SK-N-SH (cell line): ENCODE data around the gene ELF3. TPM values are rescaled to one million over a fixed set of nuclear protein-coding genes. Genes with fewer than 3 reads are reported as not detected.

Source experiments
- CTCF ChIA-PET: fragments of 300-600, 350-600 bp; formaldehyde crosslinking; extraction: SDS; loops from one replicate; lab custom pipeline; 2021; lab: Yijun Ruan, JAX
- POLR2A ChIA-PET: fragments of 350-600 bp; sonication (Branson Sonifier 250); formaldehyde crosslinking; extraction: SDS; loops from one replicate; lab custom pipeline; 2020; ENCODE audit warnings: antibody characterized with exemption, inconsistent platforms; lab: Yijun Ruan, JAX
- DNase-seq: peaks from one replicate; pipeline ENCODE4 v3.0.0; 2012
- H2AFZ ChIP-seq: fragments of 200-600 bp; sonication (generic); 2 replicates; pipeline ENCODE4 v1.8.1; 2016; ENCODE audit warnings: antibody characterized with exemption, mild to moderate bottlenecking, low read depth
- H3F3A ChIP-seq: fragments of 200-600 bp; sonication (generic); replicated peaks from 2 replicates; pipeline ENCODE3; 2016; ENCODE audit warnings: antibody characterized with exemption, mild to moderate bottlenecking; ENCODE audit not compliant: insufficient read depth
- H3K27ac ChIP-seq, 2 experiments: fragments of 200-500 bp in 1 of 2; fragments of 200-600 bp in 1 of 2; sonication (Bioruptor generic) in 1 of 2; sonication (generic), shearing (Covaris generic) in 1 of 2; 2 replicates each; pipeline versions ENCODE4 v1.5.1 to v1.6.1; 2014 to 2016; ENCODE audit warnings: low read depth in 2 of 2, inconsistent platforms in 1 of 2, low read length in 1 of 2, mild to moderate bottlenecking in 1 of 2, mixed read lengths in 1 of 2
- H3K27me3 ChIP-seq: fragments of 200-600 bp; sonication (generic), shearing (Covaris generic); 2 replicates; pipeline ENCODE4 v1.6.1; 2016; ENCODE audit warnings: mixed run types; ENCODE audit not compliant: insufficient read depth
- H3K36me3 ChIP-seq, 2 experiments: fragments of 200-500 bp in 1 of 2; fragments of 200-600 bp in 1 of 2; sonication (Bioruptor generic) in 1 of 2; sonication (generic) in 1 of 2; replicated peaks in 1 of 2; 2 replicates each; pipeline versions ENCODE3 to v1.5.1; 2014 to 2016; ENCODE audit warnings: low read length in 1 of 2, mild to moderate bottlenecking in 1 of 2; ENCODE audit not compliant: insufficient read depth in 2 of 2, control insufficient read depth in 1 of 2
- H3K4me1 ChIP-seq, 2 experiments: fragments of 200-500 bp in 1 of 2; fragments of 200-600 bp in 1 of 2; sonication (Bioruptor generic) in 1 of 2; sonication (generic), shearing (Covaris generic) in 1 of 2; 2 replicates each; pipeline versions ENCODE4 v1.5.1 to v1.6.1; 2014 to 2016; ENCODE audit warnings: low read depth in 1 of 2, low read length in 1 of 2, mixed run types in 1 of 2; ENCODE audit not compliant: insufficient read depth in 2 of 2, control insufficient read depth in 1 of 2
- H3K4me2 ChIP-seq: fragments of 200-600 bp; sonication (generic), shearing (Covaris generic); 2 replicates; pipeline ENCODE4 v1.6.1; 2017; ENCODE audit warnings: mixed run types
- H3K4me3 ChIP-seq, 2 experiments: fragments of 200-500 bp in 1 of 2; fragments of 200-600 bp in 1 of 2; sonication (Bioruptor generic) in 1 of 2; sonication (generic), shearing (Covaris generic) in 1 of 2; 2 replicates each; pipeline versions ENCODE4 v1.5.1 to v1.8.1; 2014 to 2016; ENCODE audit warnings: low read depth in 2 of 2, inconsistent platforms in 1 of 2, low read length in 1 of 2, mild to moderate bottlenecking in 1 of 2, mixed read lengths in 1 of 2, moderate library complexity in 1 of 2
- H3K79me2 ChIP-seq: fragments of 200-600 bp; sonication (generic); 2 replicates; pipeline ENCODE4 v1.8.1; 2017; ENCODE audit warnings: mild to moderate bottlenecking; ENCODE audit not compliant: insufficient read depth
- H3K9ac ChIP-seq: fragments of 200-600 bp; sonication (generic); 2 replicates; pipeline ENCODE4 v1.6.1; 2017; ENCODE audit warnings: mixed run types
- H3K9me2 ChIP-seq: fragments of 200-600 bp; sonication (generic); 2 replicates; pipeline ENCODE4 v1.6.1; 2017; ENCODE audit warnings: mixed run types
- H3K9me3 ChIP-seq: fragments of 200-600 bp; sonication (generic); 2 replicates; pipeline ENCODE4 v1.6.1; 2017; ENCODE audit warnings: mixed run types, mild to moderate bottlenecking, moderate library complexity
- H4K20me1 ChIP-seq: fragments of 200-600 bp; sonication (generic); 2 replicates; pipeline ENCODE4 v1.6.1; 2017; ENCODE audit warnings: mild to moderate bottlenecking, mixed run types; ENCODE audit not compliant: insufficient read depth
- CHD2 ChIP-seq: fragments of 150-350 bp; IDR thresholded peaks from 2 replicates; pipeline ENCODE4 v1.6.1; 2018; ENCODE audit warnings: low read length; ENCODE audit not compliant: partially characterized antibody
- ELF1 ChIP-seq: IDR thresholded peaks from 2 replicates; pipeline ENCODE4 v1.4.0; 2012
- EP300 ChIP-seq, 2 experiments: IDR thresholded peaks; 2 replicates each; pipeline versions ENCODE4 v1.4.0 to v1.6.1; 2012; ENCODE audit warnings: borderline replicate concordance in 1 of 2, low read depth in 1 of 2, low read length in 1 of 2
- FOXJ3 ChIP-seq: sonication (generic); formaldehyde crosslinking; IDR thresholded peaks from 2 replicates; pipeline ENCODE4 v1.5.1; 2020; ENCODE audit warnings: mild to moderate bottlenecking, missing genetic modification reagents
- GATA2 ChIP-seq: sonication (generic); formaldehyde crosslinking; IDR thresholded peaks from 2 replicates; pipeline ENCODE4 v1.5.0; 2020; ENCODE audit warnings: mild to moderate bottlenecking, missing genetic modification reagents
- MXI1 ChIP-seq: IDR thresholded peaks from 2 replicates; pipeline ENCODE4 v1.6.1; 2012; ENCODE audit warnings: mild to moderate bottlenecking, low read depth, low read length, improper control_type of control experiment
- NFIC ChIP-seq: IDR thresholded peaks from 2 replicates; pipeline ENCODE4 v1.4.0; 2012; ENCODE audit warnings: borderline replicate concordance
- NRF1 ChIP-seq: IDR thresholded peaks from 2 replicates; pipeline ENCODE4 v1.6.1; 2012; ENCODE audit warnings: low read depth, mild to moderate bottlenecking, low read length
- RCOR1 ChIP-seq: fragments of 150-350 bp; IDR thresholded peaks from 2 replicates; pipeline ENCODE4 v1.6.1; 2017; ENCODE audit warnings: antibody characterized with exemption, low read length
- SIN3A ChIP-seq: IDR thresholded peaks from 2 replicates; pipeline ENCODE4 v1.6.1; 2012; ENCODE audit warnings: low read depth, mild to moderate bottlenecking, low read length, moderate library complexity, borderline replicate concordance
- TAF1 ChIP-seq: IDR thresholded peaks from 2 replicates; pipeline ENCODE4 v1.6.1; 2012; ENCODE audit warnings: low read depth, mild to moderate bottlenecking, low read length, moderate library complexity, borderline replicate concordance
- TCF12 ChIP-seq: IDR thresholded peaks from 2 replicates; pipeline ENCODE4 v1.4.0; 2012
- USF2 ChIP-seq: fragments of 150-350 bp; IDR thresholded peaks from 2 replicates; pipeline ENCODE4 v1.6.1; 2017; ENCODE audit warnings: antibody characterized with exemption, low read length, low read depth, borderline replicate concordance
- WGBS: methylation state at CpG from one replicate; pipeline ENCODE4 v1.1.6; 2017; ENCODE audit warnings: low lambda C conversion rate; 5-methylcytosine and 5-hydroxymethylcytosine counted together
- polyA plus RNA-seq, 3 experiments: library from polyadenylated mRNA; depleted of rRNA; stranded (reverse); fragments of >200 nt; gene quantifications; 2 replicates each; pipeline ENCODE4 v1.2.3, GENCODE V29; 2012
- TF ChIP-seq, protein P1 (sequence below): IDR thresholded peaks from 2 replicates; pipeline ENCODE4 v1.4.0; 2012; ENCODE audit warnings: low read depth, borderline replicate concordance

Gene ELF3
- polyA plus RNA-seq, 1 of the 3 experiments (the other 2 are of a cell fraction) = 0.10 TPM

DNA sequence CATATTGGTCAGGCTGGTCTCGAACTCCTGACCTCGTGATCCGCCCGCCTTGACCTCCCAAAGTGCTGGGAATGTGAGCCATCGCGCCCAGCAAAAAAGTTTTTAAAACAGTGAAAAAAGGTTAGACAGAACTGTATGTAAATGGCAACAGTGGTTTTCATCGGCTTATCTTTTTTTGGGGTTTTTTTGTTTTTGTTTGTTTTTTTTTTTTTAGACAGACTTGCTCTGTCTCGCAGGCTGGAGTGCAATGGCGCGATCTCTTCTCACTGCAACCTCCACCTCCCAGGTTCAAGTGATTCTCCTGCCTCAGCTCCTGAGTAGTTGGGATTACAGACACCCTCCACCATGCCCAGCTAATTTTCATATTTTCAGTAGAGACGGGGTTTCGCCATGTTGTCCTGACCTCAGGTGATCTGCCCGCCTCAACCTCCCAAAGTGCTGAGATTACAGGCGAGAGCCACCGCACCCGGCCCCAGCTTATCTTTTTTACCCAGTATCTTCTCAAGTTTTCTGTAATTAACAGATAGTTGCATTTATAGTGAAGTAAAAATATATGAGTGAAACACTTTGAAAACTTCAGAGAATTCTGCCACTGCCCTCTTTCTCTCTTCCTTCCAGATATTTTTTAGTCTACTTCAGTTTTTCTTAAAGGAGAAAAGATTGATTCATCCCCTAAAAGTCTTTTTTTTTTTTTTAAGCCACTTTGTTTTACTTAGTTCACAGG lies 42.0 kb upstream of the ELF3 start:
- Histone ChIP-seq H3K9me3 (no peaks in the 10 kb centered on the region), H2AFZ (no peak overlapping the region), H3K27ac (no peak overlapping the region), H3F3A (peaks cover 56% of the 10 kb centered on the region), H3K4me2 (no peak overlapping the region), H3K27me3 (no peaks in the 10 kb centered on the region), H3K9me2 (no peaks in the 10 kb centered on the region), H3K4me3 (no peak overlapping the region), H3K79me2 (peaks cover 10% of the 10 kb centered on the region; the same call in 1 of the 2 replicates), H3K9ac (no peak overlapping the region), H4K20me1 (no peaks in the 10 kb centered on the region), H3K4me1 (no peaks in the 10 kb centered on the region; a peak in 1 of 4 replicates), H3K36me3 (peaks cover 52 to 67% of the 10 kb centered on the region in 2 experiments)
- ChIA-PET CTCF (interaction anchor here (0.6 to 11.4 kb wide), 10 partner anchors 15 to 521 kb away, joined by 3 to 344 read pairs (median 4); partner anchors contain the start of genes LMOD1, RNPEP and SHISA4), POLR2A (no interaction called here)
- TF ChIP-seq MXI1 (no peak), SIN3A (no peak), USF2 (no peak), TAF1 (no peak), EP300 (IDR thresholded peaks at IDR 0.05; ENCODE audit: borderline replicate concordance in 1 of 2, low read depth in 1 of 2, low read length in 1 of 2) (no peak), GATA2 (no peak)
- WGBS = 96% methylated on average over 16 of the region's 16 CpGs
- no peak for DNase-seq

GRCh38 chr1:201970334-201971159 lies 39.8 kb upstream of the ELF3 start:
- Histone ChIP-seq H2AFZ (no peak overlapping the region), H3K4me3 (no peak overlapping the region), H3K9me2 (no peaks in the 10 kb centered on the region), H3K27me3 (no peaks in the 10 kb centered on the region), H3K79me2 (peaks cover 6% of the 10 kb centered on the region; the same call in 1 of the 2 replicates), H3K36me3 (peaks cover 34 to 48% of the 10 kb centered on the region in 2 experiments), H3K4me1 (no peaks in the 10 kb centered on the region; a peak in 1 of 4 replicates), H3K9ac (no peak overlapping the region), H3F3A (peaks cover 43% of the 10 kb centered on the region), H4K20me1 (no peaks in the 10 kb centered on the region), H3K9me3 (no peaks in the 10 kb centered on the region), H3K27ac (no peak overlapping the region), H3K4me2 (no peak overlapping the region)
- ChIA-PET POLR2A (no interaction called here), CTCF (interaction anchor here (1.8 to 11.4 kb wide), 4 partner anchors 60 to 92 kb away, joined by 4 to 344 read pairs (median 10); partner anchors contain the start of gene SHISA4)
- WGBS = 53% methylated on average over 9 of the region's 9 CpGs
- TF ChIP-seq FOXJ3 (CRISPR knock-in tag) (peak; percentile 51; the same call in 1 of the 2 replicates), GATA2 (peak; percentile 89), MXI1 (peak; percentile 95), NRF1 (no peak), NFIC (peak; percentile 52), ELF1 (no peak), TCF12 (peak; percentile 42; the same call in 1 of the 2 replicates), EP300 (IDR thresholded peaks at IDR 0.05; ENCODE audit: borderline replicate concordance in 1 of 2, low read depth in 1 of 2, low read length in 1 of 2) (peak in 1 of 2 experiments; percentile 84; a peak in 2 of 4 replicates), RCOR1 (no peak; the same call in none of the 2 replicates), CHD2 (no peak)
- TF ChIP-seq, protein P1, sequence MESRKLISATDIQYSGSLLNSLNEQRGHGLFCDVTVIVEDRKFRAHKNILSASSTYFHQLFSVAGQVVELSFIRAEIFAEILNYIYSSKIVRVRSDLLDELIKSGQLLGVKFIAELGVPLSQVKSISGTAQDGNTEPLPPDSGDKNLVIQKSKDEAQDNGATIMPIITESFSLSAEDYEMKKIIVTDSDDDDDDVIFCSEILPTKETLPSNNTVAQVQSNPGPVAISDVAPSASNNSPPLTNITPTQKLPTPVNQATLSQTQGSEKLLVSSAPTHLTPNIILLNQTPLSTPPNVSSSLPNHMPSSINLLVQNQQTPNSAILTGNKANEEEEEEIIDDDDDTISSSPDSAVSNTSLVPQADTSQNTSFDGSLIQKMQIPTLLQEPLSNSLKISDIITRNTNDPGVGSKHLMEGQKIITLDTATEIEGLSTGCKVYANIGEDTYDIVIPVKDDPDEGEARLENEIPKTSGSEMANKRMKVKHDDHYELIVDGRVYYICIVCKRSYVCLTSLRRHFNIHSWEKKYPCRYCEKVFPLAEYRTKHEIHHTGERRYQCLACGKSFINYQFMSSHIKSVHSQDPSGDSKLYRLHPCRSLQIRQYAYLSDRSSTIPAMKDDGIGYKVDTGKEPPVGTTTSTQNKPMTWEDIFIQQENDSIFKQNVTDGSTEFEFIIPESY = no peak
- DNase-seq = peak; percentile 62
